HG02973 (cell line): ENCODE data around the gene TAB3.
"Not testable (repeated sequence)": the region's sequence is repeated elsewhere in the genome, so short reads cannot be mapped to it uniquely, and the experiment has no call there.

ENCODE experiments used
- ATAC-seq: cut with Tn5 transposase; IDR thresholded peaks from one replicate; pipeline ENCODE4 v1.9.1; 2021; ENCODE audit warnings: moderate library complexity; ENCODE audit not compliant: unreplicated experiment

Gene TAB3

GRCh38 chrX:30822068-30822681 is 66.9 kb downstream of the TAB3 start:
- ATAC-seq = peak; percentile 87

DNA sequence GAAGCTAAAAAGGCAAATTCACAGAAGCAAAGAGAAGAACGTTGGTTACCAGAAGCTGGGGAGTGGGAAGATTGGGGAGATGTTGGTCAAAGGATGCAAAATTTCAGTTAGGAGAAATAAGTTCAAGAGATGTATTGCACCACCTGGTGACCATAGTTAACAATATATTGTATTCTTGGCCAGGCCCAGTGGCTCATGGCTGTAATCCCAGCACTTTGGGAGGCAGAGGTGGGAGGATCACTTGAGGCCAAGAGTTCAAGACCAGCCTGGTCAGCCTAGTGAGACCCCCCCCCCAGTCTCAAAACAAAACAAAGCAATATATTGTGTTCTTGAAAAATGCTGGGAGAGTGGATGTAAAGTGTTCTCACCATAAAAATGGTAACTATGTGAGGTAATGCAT is 67.9 kb downstream of the TAB3 start:
- ATAC-seq = no peak

DNA sequence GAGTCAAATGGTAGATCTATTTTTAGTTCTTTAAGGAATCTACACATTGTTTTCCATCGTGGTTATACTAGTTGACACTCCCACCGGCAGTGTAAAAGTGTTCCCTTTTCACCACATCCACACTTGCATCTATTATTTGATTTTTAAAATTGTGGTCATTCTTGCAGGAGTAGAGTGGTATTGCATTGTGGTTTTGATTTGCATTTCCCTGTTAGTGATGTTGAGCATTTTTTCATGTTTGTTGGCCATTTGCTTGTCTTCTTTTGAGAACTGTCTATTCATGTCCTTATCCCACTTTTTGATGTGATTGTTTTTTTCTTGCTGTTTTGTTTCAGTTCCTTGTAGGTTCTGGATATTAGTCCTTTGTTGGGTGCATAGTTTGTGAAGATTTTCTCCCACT is 70.0 kb downstream of the TAB3 start:
- no peak for ATAC-seq

- no peak for ATAC-seq
Observed at GRCh38 chrX:30816079-30816478, 73.0 kb downstream of the TAB3 start.

GRCh38 chrX:30814978-30815377 is 74.1 kb downstream of the TAB3 start:
- no peak for ATAC-seq

DNA sequence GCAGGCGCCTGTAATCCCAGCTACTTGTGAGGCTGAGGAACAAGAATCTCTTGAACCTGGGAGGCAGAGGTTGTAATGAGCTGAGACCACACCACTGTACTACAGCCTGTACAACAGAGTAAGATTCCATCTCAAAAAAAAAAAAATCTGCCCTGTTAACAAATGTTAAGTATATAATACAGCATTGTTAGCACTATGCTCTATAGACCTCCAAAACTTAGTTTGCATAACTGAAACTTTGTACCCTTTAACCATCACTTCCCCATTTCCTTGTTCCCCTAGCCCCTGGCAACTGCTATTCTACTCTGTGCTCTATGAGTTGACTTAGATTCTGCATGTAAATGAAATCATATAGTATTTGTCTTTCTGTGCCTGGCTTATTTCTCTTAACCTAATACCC is 76.7 kb downstream of the TAB3 start:
- ATAC-seq = peak; percentile 88

DNA sequence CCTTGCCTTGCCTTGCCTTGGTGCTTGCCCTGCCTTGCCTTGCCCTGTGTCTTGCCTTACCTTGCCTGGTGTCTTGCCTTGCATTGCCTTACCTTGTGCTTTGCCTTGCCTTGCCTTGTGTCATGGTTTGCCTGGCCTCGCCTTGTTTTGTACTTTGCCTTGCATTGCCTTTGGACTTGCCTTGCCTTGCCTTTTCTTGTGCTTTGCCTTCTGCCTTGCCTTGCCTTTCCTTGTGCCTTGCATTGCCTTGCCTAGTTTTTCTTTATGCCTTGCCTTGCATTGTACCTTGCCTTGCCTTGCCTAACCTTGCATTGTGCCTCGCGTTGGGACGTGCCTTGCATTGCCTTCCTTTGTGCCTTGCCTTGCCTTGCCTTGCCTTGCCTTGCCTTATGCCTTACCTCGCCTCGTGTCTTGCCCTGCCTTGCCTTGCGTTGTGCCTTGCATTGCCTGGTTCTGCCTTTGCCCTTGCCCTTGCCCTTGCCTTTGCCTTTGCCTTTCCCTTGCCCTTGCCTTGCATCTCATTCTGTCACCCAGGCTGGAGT is 82.8 kb downstream of the TAB3 start:
- no peak for ATAC-seq

GRCh38 chrX:30804462-30804861 is 84.6 kb downstream of the TAB3 start:
- no peak for ATAC-seq

DNA sequence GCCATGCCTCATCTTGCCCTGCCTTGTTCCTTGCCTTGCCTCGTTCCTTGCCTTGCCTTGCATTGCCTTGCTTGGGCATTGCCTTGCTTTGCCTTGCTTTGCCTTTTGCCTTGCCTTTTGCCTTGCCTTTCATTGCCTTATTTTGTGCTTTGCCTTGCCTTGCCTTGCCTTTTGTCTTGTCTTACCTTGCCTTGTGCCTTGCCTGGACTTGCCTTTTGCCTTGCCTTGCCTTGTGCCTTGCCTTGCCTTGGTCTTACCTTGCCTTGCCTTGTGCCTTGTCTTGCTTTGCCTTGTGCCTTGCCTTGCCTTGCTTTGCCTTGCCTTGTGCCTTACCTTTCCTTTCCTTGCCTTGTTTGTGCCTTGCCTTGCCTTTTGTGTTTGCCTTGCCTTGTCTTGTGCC is 88.2 kb downstream of the TAB3 start:
- no peak for ATAC-seq

DNA sequence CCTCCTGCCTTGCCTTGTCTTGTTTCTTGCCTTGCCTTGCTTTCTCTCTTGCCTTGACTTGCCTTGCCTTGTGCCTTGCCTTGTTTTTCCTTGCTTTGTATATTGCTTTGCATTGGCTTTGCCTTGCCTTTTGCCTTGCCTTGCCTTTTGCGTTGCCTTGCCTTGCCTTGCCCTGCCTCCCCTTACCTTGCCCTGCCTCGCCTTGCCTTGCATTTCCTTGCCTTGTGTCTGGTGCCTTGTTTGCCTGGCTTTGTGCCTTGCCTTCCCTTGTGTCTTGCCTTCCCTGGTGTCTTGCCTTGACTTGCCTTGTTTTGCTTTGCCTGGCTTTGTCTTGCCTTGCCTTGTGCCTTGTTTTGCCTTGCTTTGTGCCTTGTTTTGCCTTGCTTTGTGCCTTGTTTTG is 89.7 kb downstream of the TAB3 start:
- no peak for ATAC-seq

DNA sequence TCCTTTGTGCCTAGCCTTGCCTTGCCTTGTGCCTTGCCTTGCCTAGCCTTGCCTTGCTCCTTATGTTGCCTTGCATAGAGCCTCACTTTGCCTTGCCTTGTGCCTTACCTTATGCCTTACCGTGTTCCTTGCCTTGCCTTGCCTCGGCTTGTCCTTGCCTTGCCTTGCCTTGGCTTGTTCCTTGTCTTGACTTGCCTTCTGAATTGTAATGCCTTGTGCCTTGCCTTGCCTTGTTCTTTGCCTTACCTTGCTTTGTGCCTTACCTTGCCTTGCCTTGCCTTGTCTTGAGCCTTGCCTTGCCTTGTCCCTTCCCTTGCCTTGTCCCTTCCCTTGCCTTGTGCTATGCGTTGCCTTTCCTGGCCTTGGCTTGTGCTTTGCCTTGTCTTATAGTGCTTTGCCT is 90.2 kb downstream of the TAB3 start:
- ATAC-seq = no peak

GRCh38 chrX:30797301-30797700 is 91.8 kb downstream of the TAB3 start:
- ATAC-seq = not testable (repeated sequence)

DNA sequence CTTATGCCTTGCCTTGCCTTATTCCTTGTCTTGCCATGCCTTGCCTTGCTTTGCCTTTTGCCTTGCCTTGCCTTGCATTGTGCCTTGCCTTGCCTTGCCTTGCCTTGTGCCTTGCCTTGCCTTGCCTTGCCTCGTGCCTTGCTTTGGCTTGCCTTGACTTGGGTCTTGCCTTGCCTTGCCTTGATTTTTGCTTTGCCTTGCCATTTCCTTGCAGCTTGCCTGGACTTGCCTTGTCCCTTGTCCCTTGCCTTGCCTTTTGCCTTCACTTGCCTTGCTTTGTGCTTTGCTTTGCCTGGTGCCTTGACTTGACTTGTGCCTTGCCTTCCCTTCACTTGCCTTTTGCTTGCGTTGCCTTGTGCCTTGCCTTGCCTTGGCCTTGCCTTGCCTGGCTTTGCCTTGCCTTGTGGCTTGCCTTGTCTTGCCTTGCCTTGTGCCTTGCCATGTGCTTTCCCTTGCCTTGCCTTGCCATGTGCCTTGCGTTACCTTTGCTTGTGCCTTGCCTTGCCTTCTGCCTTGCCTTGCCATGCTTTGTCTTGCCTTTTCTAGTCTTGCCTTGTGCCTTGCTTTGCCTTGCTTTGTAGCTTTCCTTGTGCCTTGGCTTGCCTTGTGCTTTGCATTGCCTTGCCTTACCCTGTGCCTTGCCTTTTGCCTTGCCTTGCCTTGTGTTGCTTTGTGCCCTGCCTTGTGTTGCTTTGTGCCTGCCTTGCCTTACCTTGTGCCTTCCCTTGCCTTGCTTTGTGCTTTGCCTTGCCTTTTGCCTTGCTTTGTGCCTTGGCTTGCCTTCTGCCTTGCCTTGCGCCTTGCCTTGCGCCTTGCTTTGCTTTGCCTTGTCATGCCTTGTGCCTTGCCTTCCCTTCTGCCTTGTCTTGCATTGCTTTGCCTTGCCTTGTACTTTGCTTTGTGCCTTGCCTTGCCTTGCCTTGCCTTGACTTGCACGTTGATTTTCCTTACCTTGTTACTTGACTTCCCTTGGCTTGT is 92.8 kb downstream of the TAB3 start:
- no peak for ATAC-seq

DNA sequence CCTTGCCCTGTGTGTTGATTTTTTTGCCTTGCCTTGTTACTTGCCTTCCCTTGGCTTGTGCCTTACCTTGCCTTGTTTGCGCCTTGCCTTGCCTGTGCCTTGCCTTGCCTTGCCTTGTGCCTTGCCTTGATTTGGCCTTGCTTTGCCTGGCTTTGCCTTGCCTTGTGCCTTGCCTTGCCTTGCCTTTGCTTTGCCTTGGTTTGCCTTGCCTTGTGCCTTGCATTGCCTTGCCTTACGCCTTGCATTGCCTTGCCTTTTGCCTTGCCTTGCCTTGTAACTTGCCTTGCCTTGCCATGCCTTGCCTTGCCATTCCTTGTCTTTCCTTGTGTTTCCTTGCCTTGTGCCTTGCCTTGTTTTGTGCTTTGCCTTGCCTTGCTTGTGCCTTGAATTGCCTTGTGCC is 94.6 kb downstream of the TAB3 start:
- no peak for ATAC-seq

DNA sequence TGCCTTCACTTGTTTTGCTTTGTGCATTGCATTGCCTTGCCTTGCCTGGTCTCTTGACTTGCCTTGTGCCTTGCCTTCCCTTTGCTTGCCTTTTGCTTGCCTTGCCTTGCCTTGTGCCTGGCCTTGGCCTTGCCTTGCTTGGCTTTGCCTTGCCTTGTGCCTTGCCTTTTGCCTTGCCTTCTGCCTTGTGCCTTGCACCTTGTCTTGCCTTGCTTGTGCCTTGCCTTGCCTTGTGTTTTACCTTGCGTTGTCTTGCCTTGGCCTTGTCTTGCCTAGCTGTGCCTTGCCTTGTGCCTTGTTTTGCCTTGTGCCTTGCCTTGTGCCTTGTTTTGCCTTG is 95.3 kb downstream of the TAB3 start:
- ATAC-seq = no peak

- ATAC-seq = no peak
Observed at GRCh38 chrX:30793075-30793766, 95.8 kb downstream of the TAB3 start.

- no peak for ATAC-seq
Observed at GRCh38 chrX:30791296-30792278, 97.5 kb downstream of the TAB3 start.

DNA sequence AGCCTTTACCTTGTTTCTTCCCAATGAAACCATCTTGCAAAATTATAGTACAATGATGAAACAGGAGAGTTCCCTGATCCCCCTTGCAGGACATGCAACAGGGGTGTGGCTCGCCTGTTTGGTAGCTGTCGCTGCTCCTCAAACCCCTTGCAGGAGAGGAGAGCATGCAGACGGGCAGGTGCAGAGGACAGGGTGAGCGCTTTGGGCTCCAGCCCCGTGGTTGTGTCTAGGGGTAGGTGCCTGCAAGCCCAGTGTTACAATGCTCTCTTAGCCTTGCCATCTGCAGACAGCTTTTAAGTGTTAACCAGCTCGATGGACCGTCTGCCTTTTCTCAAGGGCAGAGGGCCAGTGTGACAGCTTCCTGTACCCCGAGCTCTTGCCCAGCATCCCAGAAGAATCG is 102.0 kb downstream of the TAB3 start:
- ATAC-seq = no peak

DNA sequence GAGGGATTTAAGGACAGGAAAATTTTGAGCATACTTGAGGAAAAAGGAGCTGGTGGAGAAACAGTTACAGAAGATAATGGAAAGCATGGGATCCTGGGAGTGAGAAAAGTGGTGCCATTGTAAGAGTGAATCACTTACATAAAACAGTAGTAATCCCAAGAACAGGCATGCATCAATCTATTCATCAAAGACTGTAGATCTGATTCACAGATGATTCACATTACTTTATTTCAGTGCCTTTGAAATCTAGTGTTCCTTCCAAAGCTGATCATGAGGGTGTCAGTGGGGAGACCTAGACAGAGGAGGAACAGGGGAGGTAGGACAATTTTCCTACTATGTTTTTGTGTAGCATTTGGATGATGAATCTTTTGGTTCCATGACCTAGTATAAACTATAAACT is 102.7 kb downstream of the TAB3 start:
- no peak for ATAC-seq

DNA sequence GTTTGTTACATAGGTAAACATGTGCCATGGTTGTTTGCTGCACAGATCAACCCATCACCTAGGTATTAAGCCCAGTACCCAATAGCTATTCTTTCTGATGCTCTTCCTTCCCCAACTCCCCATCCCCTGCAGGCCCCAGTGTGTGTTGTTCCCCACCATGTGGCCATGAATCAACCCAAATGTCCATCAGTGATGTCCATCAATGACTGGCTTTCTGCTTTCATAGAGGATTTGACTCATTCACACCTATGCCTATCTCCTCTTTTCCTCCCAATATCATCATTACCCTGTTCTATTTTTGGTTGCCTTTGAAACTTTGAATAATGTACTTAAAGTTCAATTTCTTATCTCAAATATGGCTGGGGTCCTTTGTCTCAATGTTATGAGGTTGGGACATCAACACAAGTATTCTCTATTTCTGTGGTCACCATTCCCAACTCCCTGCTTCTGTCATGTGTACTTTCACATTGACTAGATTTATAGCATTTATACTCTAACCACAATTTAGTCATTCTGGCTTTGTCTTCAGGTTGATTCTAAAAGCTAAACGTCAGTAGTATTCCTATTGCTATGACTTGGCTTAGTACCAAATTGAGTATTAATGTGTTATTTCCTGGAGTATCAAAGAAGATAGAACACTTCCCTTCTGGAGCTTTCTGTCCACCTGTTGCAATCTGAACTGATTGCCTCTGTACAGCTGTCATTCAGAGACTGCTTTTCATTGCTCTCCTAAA is 107.2 kb downstream of the TAB3 start:
- ATAC-seq = no peak
